GM18511 (cell line): ENCODE data around the gene LSP1.
"Not testable (repeated sequence)": the region's sequence is repeated elsewhere in the genome, so short reads cannot be mapped to it uniquely, and the experiment has no call there.

Source experiments
- ATAC-seq: cut with Tn5 transposase; IDR thresholded peaks from one replicate; pipeline ENCODE4 v1.9.1; 2021; ENCODE audit warnings: mild to moderate bottlenecking, moderate library complexity; ENCODE audit not compliant: unreplicated experiment

Gene LSP1

DNA sequence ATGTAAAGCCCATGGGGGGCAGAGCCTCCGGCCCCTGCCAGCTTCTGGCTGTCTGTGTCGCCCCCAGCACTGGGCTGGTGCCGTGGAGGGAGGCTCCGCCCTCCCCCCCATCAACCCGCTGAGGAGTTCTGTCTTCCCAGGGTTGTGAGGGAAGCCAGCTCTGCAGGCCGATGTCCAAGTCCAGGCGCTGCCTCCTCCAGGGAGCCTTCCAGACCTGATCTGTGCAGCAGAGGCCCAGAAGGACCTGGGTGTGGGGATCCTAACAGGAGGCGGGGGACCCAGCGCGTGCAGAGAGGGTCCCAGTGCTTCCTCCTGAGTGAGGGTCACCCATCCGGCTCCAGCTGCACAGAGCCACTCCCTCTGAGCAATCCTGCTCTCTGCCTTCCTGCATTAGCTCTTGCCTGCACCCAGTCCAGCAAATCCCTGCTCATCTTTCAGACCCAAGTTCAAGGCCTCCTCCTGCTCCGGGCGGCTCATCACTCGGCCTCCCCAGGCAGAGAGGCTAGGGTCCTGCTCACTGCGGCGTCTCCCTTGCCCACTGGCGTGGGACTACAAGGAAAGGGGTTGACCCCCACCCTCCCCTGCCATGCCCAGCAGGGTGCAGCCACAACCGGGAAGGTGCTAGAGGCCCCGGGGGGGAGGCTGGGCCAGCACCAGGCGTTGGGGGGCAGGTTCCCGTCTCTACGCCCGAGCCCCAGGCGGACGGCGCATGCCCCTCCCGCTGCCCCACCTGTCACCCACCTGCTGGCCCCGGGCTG, 22.4 kb downstream of the LSP1 start:
- no peak for ATAC-seq

- not testable (repeated sequence) for ATAC-seq
Measured at GRCh38 chr11:1875851-1876301, 23.0 kb downstream of the LSP1 start.

DNA sequence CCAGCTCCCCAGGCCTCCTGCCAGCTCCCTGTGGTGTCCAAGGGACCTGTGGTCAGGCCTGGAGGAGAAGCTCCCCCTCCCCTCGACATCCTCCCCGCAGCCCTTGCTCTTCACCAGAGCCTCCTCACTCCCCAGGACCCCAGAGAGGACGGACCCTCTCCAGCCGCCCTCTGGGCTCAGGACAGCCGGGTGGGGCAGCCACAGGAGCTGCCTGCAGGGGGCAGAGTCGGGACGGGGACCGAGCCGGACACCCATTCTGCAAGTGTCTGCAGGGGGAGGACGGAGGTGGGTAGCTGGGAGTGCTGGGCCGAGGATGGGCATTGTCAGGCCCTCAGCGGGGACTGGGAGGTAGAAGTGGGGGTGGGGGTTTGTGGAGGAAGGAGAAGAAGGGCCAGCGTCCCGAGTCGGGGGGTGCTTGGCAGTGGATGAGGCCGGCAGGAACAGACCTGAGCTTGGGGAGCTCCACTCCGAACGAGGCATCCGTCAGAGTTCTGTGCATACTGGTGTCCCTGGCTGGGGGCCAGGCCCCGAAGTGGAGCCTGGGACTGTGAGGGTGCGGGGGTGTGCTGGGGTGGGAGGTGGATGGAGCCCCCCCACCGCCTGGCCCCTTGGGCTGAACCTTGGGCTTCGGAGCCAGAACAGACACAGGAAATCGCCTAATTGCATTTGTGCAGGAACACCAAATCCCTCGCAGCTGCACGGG, 23.6 kb downstream of the LSP1 start:
- ATAC-seq: no peak

DNA sequence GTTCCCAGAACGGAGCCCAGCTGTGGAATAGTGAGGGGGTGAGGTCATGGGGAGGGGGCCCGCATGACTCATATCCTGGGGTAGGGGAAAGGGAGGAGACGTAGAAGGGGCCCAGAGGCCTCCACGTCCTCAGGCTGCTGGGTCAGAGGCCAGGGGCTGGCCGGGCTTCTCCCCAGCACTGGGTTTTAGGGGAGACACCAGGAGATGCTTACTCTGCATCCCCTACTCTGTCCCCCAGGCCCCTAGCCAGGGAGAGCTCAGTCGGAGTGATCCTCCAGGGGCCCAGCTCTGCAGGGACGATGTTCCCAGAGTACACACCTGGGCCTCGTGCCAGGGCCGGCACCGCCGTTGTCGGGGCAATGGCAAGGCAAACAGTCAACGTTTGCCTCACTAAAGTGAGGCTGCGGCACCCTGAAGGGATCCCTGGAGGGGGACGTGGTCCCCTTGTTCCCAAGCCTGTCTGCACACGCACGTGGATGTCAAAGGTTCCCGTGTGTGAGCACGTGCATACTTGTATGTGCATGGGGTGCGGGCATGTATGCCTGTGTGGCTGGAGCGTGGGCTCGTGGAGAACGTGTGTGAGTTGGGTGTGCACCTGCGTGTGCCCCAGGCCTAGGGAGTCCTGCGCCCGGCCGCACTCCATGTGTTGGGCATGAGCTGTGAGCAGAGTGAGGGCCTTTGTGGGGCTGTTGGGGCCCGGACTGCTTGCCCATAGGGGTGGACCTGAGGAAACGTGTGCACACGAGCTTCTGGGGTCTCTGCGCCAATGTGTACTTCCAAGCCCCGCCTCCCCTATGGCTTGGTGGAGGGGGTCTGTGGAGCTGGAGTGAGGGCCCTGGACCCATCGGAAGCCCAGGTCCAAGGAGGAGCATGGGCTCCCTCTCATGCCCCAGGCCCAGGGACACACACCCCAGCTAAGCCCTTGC, 24.6 kb downstream of the LSP1 start:
- ATAC-seq: no peak

GRCh38 chr11:1878137-1879031, 25.5 kb downstream of the LSP1 start:
- ATAC-seq: no peak

GRCh38 chr11:1879342-1879940, 26.6 kb downstream of the LSP1 start:
- ATAC-seq: no peak

- no peak for ATAC-seq
Measured at GRCh38 chr11:1879941-1880720, 27.2 kb downstream of the LSP1 start.

DNA sequence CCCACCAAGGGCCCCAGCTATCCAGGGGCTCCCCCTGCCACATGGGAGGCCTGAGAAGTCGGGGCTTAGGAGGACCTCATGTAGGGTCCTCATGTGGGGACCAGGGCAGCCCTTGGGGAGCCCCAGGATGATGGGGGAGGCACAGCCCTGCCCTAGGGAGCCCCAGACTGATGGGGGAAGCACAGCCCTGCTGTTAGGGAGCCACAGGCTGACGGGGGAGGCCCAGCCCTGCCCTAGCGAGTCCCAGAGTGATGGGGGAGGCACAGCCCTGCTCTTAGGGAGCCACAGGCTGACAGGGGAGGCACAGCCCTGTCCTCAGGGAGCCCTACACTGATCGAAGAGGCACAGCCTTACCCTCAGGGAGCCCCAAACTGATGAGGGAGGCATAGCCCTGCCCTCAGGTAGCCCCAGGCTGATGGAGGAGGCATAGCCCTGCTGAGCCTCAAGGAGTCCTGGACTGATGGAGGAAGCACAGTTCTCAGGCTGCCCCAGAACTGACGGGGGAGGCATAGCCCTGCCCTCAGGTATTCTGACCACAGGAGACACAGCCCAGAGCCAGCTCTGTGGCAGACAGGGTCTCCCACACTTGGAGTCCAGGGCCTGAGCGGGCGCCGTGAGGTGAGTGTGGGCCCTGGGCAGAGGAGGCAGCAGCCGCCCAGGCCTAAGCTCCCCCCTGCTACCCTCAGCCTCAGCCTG, 28.0 kb downstream of the LSP1 start:
- ATAC-seq: no peak

DNA sequence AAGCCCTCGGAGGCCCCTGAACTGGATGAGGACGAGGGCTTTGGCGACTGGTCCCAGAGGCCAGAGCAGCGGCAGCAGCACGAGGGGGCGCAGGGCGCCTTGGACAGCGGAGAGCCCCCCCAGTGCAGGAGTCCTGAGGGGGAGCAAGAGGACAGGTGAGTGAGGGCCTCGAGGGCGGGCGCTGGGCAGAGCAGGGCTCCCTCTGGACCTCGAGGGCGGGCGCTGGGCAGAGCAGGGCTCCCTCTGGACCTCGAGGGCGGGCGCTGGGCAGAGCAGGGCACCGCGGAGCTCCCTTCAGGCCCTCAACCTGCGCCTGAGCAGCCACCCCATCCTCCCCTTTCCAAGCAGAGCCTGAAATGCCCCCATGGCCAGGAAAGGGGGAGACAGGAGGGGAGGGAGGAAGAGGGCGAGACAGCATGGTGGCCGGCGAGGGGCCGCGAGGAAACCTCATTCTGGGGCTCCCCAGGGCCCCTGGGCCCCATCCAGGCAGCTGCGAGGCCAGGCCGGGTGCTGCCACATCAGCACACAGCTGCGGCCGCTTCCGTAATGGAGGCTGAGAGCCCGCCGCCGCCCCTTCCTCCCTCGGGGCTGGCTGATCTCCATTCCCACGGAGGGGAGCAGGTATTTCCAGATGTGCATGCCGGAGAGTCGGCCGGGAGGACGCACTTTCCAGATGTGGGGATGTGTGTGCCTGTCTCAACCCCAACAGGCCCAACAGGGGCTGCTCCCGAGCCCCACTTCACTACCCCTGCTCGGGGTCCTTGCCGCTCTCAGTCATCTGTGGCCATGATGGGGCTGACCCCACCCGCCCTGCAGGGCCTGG, 28.8 kb downstream of the LSP1 start:
- ATAC-seq: no peak

DNA sequence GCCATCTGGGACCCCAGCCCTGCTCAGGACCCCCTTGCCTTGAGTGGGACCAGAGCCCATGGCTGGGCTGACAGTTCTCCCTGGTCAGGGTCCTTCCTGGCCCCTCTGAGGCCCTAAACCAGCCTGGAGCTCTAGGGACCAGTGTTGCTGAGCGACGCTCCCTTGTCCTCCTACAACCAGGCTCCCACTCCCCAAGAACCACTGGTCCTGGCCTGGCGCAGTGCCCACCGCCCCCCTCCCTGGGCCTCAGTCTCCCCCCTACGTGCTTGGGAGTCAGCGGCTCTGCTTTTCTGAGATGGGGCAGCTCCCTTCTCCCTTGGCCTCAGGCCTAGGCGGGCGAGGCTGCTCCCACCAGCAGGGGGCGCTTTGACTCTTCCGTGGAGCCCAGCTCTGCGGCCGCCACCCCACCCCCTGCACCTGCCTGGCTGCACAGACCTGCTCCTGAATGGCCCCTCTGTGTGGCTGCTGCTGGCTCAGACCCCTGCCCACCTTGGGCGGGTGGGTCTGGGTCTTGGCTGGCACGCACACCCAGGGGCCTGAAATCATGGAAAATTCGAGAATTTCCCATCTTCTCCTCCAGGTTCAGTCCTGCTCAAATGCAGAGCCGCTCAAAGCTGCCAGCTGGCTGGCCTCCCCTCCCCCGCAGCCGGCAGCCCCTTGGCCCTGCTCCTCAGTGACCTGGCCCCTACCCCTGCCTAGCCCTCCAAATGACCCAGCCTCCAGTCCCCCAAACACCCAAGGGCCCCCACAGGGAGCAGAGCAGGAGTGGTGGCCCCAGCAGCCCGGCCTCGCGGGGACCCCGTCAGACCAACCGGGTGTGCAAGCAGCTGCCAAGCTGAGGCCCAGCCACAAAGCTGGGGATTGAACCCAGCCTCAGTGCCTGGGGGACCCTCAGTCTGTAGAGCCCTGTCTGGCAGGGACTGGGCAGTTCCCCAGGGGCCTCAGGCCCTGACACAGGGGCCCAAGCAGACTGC, 29.7 kb downstream of the LSP1 start:
- no peak for ATAC-seq

DNA sequence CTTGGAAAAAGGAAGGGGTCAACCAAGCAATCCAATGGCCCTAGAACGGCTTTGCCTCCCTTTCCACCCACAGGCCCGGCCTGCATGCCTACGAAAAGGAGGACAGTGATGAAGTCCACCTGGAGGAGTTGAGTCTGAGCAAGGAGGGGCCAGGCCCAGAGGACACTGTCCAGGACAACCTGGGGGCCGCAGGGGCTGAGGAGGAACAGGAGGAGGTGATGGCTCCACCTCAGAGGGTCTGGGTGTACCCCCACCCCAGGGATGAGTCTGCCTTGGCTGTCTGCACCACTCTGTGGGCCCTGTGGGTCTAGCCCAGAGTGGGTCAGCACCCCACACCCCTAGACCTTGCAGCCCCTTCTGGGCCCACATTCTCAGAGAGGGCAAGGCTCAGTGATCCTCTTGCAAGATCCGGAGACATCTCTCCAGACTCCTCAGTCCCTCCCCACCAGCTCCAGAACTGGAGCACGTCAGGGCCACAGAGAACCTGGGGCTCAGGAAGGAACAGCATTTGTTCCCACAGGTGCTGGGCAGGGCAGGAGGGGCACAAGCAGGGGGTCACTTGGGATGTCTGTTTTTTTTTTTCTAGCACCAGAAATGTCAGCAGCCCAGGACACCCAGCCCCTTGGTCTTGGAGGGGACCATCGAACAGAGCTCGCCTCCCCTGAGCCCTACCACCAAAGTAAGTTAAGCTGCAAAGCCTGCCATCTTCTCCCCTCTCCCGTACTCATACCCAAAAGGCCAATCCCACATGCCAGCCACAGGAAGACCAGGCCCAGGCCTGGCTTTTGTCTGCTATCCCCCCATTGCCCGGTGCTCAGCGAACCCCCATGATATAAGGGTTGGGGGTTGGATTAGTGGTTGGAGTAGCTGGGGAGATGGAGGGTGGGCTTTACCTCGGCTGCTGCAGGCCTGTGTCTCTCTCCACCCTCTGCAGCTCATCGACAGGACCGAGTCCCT, 30.7 kb downstream of the LSP1 start:
- ATAC-seq: no peak

DNA sequence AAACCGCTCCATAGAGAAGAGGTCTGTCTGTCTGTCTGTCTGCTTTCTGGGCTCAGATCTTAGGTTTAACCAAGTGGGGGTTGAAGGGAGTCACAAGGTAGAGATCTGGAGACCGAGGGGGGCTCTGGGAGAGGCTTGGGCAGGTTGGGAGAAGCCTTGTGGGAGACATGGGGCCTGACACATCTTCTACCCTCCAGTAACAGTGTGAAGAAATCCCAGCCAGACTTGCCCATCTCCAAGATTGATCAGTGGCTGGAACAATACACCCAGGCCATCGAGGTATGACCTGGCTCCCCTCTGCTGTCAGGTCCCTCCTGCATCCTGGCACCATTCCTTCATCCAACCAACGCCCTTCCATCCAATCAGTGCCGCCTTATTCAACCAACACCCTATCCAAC, 31.4 kb downstream of the LSP1 start:
- ATAC-seq: no peak

- not testable (repeated sequence) for ATAC-seq
Measured at GRCh38 chr11:1886551-1886950, 33.7 kb downstream of the LSP1 start.

DNA sequence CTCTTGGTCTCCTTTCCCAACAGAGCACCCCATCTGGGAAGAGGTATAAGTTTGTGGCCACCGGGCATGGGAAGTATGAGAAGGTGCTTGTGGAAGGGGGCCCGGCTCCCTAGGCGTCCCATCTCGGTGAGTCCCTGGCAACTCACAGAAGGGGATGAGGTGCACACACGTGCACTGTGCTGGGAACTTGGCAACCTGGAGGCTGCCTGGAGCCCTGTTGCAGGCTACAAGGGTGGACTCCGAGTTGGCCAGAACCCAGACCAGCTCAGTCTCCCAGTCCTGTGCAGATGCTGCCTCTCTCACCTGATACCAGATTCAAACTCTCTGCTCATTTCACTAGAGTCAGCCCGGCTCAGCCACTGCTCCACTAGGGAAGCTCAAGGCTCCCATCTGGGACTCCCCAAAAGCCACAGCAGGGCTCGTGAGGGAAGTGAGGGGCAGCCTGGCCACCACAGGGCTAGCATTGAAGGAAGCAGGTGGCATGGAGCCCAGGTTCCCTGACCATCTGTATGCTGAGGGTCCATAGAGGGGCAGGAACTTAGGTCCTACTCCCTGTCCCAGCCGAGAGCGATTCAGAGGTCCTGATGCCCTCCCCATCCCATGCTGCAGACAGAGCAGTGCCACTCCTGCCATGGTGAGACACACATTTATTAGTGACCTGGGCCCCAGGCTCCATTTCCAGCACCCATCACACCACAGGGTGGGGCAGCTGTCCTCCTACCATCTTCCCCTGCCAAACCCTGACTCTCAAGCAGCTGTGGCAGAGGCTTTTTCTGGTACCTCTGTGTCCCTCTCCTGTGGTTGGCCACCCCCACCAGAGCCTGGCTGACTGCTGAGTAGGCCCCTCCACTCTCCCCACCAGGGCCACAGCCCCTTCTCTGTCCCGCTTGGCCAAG, 34.8 kb downstream of the LSP1 start:
- ATAC-seq: no peak
